Breast epithelium (tissue), 3 donors: Measurements from ENCODE around the gene ANK2.

Experiments used
- CTCF ChIP-seq, 3 donors: fragments of 450-650 bp; IDR thresholded peaks; one replicate each; pipeline ENCODE4 v1.5.1; 2016 to 2017; ENCODE audit warnings: antibody characterized with exemption in 3 of 3, mild to moderate bottlenecking in 3 of 3, moderate library complexity in 3 of 3
- POLR2AphosphoS5 ChIP-seq, 3 donors: sonication (generic); formaldehyde crosslinking; IDR thresholded peaks; one replicate each; pipeline ENCODE4 v1.6.1; 2017; ENCODE audit warnings: antibody characterized with exemption in 3 of 3

DNA sequence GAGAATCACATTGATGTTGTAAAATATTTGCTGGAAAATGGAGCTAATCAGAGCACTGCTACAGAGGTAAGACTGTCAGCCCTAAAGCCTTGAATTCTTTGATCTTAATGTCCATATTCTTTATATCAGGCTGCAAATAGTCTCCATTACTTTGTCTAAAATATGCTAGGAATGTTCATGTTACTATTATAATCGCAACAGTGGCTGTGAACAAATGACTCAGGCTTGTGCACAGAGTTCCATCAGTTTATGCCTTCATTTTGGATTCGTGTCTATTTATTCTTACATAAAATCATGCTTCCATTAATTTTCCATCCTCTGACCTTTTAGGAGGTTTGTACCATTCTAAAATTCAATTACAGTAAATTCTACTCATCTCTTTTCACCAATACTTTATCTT lies 182.7 kb downstream of the ANK2 start:
- no peak for TF ChIP-seq CTCF (IDR thresholded peaks at IDR 0.05)
- TF ChIP-seq POLR2AphosphoS5 (IDR thresholded peaks at IDR 0.05) = no peak
